ENCODE measurements around the gene SLC2A1. TPM values are rescaled to one million over a fixed set of nuclear protein-coding genes. Genes with fewer than 3 reads are reported as not detected.

The SLC2A1 gene
- total and polyA plus RNA-seq, 4 donors = 9.5 to 143 (median 28.6) TPM

GRCh38 chr1:42990757-42991346, 32.2 kb upstream of the SLC2A1 start:
- H3K4me1 ChIP-seq (ENCODE audit: control insufficient read depth in 5 of 5, insufficient read depth in 5 of 5, low read length in 5 of 5) = peaks cover 0 to 1% (median 0%) of the 10 kb centered on the region in 5 donors
- DNase-seq = no peak
- H3K36me3 ChIP-seq (ENCODE audit: control insufficient read depth in 4 of 4, insufficient read depth in 4 of 4, low read length in 4 of 4) = no peaks in the 10 kb centered on the region
- H3K27me3 ChIP-seq (ENCODE audit: control insufficient read depth in 3 of 3, insufficient read depth in 3 of 3, low read length in 2 of 3) = no peaks in the 10 kb centered on the region
- TF ChIP-seq, protein P1, sequence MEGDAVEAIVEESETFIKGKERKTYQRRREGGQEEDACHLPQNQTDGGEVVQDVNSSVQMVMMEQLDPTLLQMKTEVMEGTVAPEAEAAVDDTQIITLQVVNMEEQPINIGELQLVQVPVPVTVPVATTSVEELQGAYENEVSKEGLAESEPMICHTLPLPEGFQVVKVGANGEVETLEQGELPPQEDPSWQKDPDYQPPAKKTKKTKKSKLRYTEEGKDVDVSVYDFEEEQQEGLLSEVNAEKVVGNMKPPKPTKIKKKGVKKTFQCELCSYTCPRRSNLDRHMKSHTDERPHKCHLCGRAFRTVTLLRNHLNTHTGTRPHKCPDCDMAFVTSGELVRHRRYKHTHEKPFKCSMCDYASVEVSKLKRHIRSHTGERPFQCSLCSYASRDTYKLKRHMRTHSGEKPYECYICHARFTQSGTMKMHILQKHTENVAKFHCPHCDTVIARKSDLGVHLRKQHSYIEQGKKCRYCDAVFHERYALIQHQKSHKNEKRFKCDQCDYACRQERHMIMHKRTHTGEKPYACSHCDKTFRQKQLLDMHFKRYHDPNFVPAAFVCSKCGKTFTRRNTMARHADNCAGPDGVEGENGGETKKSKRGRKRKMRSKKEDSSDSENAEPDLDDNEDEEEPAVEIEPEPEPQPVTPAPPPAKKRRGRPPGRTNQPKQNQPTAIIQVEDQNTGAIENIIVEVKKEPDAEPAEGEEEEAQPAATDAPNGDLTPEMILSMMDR (IDR thresholded peaks at IDR 0.05; ENCODE audit: control extremely low read depth, extremely low read depth) = no peak
- no peak overlapping the region for H3K27ac ChIP-seq (ENCODE audit: low read depth in 1 of 2, low read length in 1 of 2)
- WGBS, 2 donors = 81 to 83% methylated on average over 9 of the region's 9 CpGs
- H3K9me3 ChIP-seq (ENCODE audit: control insufficient read depth in 4 of 4, insufficient read depth in 3 of 4, low read length in 3 of 4) = no peaks in the 10 kb centered on the region
- ATAC-seq (ENCODE audit: insufficient read depth, low FRiP score) = no peak
- no peak overlapping the region for H3K9ac ChIP-seq (ENCODE audit: insufficient read depth in 1 of 2, low read length in 2 of 2)
- H3K4me3 ChIP-seq = no peak overlapping the region

GRCh38 chr1:42983693-42984092, 25.0 kb upstream of the SLC2A1 start:
- Histone ChIP-seq H3K27ac (ENCODE audit: low read depth in 1 of 2, low read length in 1 of 2) (no peak overlapping the region), H3K4me1 (ENCODE audit: control insufficient read depth in 5 of 5, insufficient read depth in 5 of 5, low read length in 5 of 5) (peaks cover 0 to 8% (median 0%) of the 10 kb centered on the region in 5 donors), H3K36me3 (ENCODE audit: control insufficient read depth in 4 of 4, insufficient read depth in 4 of 4, low read length in 4 of 4) (peaks cover 0 to 1% (median 0%) of the 10 kb centered on the region in 4 donors), H3K9me3 (ENCODE audit: control insufficient read depth in 4 of 4, insufficient read depth in 3 of 4, low read length in 3 of 4) (peaks cover 0 to 2% (median 0%) of the 10 kb centered on the region in 4 donors), H3K9ac (ENCODE audit: insufficient read depth in 1 of 2, low read length in 2 of 2) (no peak overlapping the region), H3K27me3 (ENCODE audit: control insufficient read depth in 3 of 3, insufficient read depth in 3 of 3, low read length in 2 of 3) (no peaks in the 10 kb centered on the region), H3K4me3 (no peak overlapping the region)
- TF ChIP-seq, protein P1 (IDR thresholded peaks at IDR 0.05; ENCODE audit: control extremely low read depth, extremely low read depth) = no peak
- DNase-seq (no peak), ATAC-seq (ENCODE audit: insufficient read depth, low FRiP score) (no peak)
- 86 to 90% methylated on average over 1 of the region's 1 CpG for WGBS, 2 donors

- Histone ChIP-seq H3K27ac (ENCODE audit: low read depth in 1 of 2, low read length in 1 of 2) (no peak overlapping the region), H3K4me3 (no peak overlapping the region), H3K36me3 (ENCODE audit: control insufficient read depth in 4 of 4, insufficient read depth in 4 of 4, low read length in 4 of 4) (peaks cover 0 to 1% (median 0%) of the 10 kb centered on the region in 4 donors), H3K9ac (ENCODE audit: insufficient read depth in 1 of 2, low read length in 2 of 2) (no peak overlapping the region), H3K27me3 (ENCODE audit: control insufficient read depth in 3 of 3, insufficient read depth in 3 of 3, low read length in 2 of 3) (no peaks in the 10 kb centered on the region), H3K4me1 (ENCODE audit: control insufficient read depth in 5 of 5, insufficient read depth in 5 of 5, low read length in 5 of 5) (peaks cover 0 to 12% (median 0%) of the 10 kb centered on the region in 5 donors), H3K9me3 (ENCODE audit: control insufficient read depth in 4 of 4, insufficient read depth in 3 of 4, low read length in 3 of 4) (peaks cover 0 to 2% (median 0%) of the 10 kb centered on the region in 4 donors)
- DNase-seq = peak in 1 of 3 donors; percentile 58
- ATAC-seq (ENCODE audit: insufficient read depth, low FRiP score) = no peak
- 70 to 82% methylated on average over 3 of the region's 3 CpGs for WGBS, 2 donors
- TF ChIP-seq, protein P1 (IDR thresholded peaks at IDR 0.05; ENCODE audit: control extremely low read depth, extremely low read depth) = no peak
Observed at GRCh38 chr1:42983253-42983652, 24.6 kb upstream of the SLC2A1 start.
